Activated CD4-positive, alpha-beta memory T cell treated with anti-CD3 and anti-CD28 coated beads for 36 hours (primary cell): Measurements from ENCODE around the gene ARHGAP8. TPM values are rescaled to one million over a fixed set of nuclear protein-coding genes. Genes with fewer than 3 reads are reported as not detected.
A peak's percentile ranks its signal among the peaks of the same experiment; 100 is the strongest.

Experiments used
- CTCF ChIA-PET: fragments of 350-600 bp; sonication (Branson Sonifier 250); formaldehyde crosslinking; loops from one replicate; lab custom pipeline; 2021; ENCODE audit warnings: antibody characterized with exemption, inconsistent platforms; lab: Charles Lee
- POLR2A ChIA-PET: fragments of 350-600 bp; sonication (Branson Sonifier 250); formaldehyde crosslinking; loops from one replicate; lab custom pipeline; 2021; ENCODE audit warnings: antibody characterized with exemption; lab: Charles Lee
- DNase-seq: peaks from one replicate; pipeline ENCODE4 v3.0.0-alpha.2; 2020
- H3K27ac Mint-ChIP-seq: one replicate; pipeline ENCODE4 v1.8.0; 2021; ENCODE audit warnings: mixed read lengths
- H3K27me3 Mint-ChIP-seq: one replicate; pipeline ENCODE4 v1.8.0; 2021; ENCODE audit warnings: mixed read lengths
- H3K36me3 Mint-ChIP-seq: one replicate; pipeline ENCODE4 v1.8.0; 2021; ENCODE audit warnings: mixed read lengths
- H3K4me1 Mint-ChIP-seq: one replicate; pipeline ENCODE4 v1.8.0; 2021; ENCODE audit warnings: low read depth, mixed read lengths
- H3K4me3 Mint-ChIP-seq: one replicate; pipeline ENCODE4 v1.8.0; 2021; ENCODE audit warnings: mild to moderate bottlenecking, mixed read lengths
- H3K9me3 Mint-ChIP-seq: one replicate; pipeline ENCODE4 v1.8.0; 2021; ENCODE audit warnings: mixed read lengths
- intact Hi-C: fragments of 100-400 bp; cut with micrococcal nuclease; formaldehyde crosslinking; loops from one replicate; pipeline ENCODE4 v1.15.1; 2023
- total RNA-seq, 2 experiments: library from RNA; stranded (reverse); gene quantifications; one replicate each; pipeline ENCODE4 v1.2.3, GENCODE V29; 2021

ARHGAP8 gene
- total RNA-seq, 2 experiments from 2014 or later = 0.73 to 0.88 TPM

DNA sequence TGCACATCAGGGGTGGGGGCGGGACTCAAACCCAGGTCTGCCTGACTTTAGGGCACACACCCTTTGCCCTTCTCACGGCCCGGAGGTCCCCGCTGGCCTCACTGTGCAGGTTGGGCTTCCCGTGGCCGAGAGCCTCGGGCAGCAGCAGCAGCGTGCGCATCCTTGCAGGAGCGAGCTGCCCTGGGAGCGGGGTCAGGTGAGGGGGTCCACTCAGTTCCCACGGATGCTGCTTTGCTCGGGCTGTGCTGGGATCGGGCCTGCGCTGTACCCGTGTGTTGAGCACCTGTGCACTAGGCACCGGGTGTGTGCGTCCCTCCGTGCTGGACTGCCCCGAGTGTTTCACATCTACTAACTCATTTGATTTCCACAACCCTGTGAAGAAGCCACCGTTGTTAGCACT lies 25.2 kb upstream of the ARHGAP8 start:
- DNase-seq = no peak
- intact Hi-C loops = no loop called here
- H3K27me3 Mint-ChIP-seq = no peaks in the 10 kb centered on the region
- no peak overlapping the region for H3K4me3 Mint-ChIP-seq
- H3K4me1 Mint-ChIP-seq = no peaks in the 10 kb centered on the region
- ChIA-PET CTCF (no interaction called here), POLR2A (no interaction called here)
- H3K27ac Mint-ChIP-seq = no peak overlapping the region
- H3K9me3 Mint-ChIP-seq = no peaks in the 10 kb centered on the region
- H3K36me3 Mint-ChIP-seq = peaks cover 3% of the 10 kb centered on the region

DNA sequence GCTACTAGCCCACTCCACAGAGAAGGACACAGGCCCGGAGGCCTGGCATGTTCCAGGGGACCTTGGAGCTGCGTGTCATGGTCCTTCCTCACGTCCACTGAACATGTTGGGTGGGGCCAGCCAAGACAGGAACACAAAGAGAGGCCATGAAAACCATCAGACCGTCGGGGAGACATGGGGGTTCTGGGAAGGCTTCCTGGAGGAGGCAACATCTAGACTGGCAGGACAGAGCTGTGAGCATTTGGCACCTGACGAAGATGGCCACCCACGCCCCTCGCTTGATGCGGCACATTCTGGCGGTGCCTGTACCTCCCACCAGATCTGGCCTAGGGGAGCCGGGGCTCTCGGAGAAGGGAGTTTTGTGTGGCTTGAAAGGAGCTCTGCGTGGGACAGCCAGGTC lies 24.7 kb upstream of the ARHGAP8 start:
- CTCF ChIA-PET = no interaction called here
- DNase-seq = no peak
- Mint-ChIP-seq H3K27me3 (no peaks in the 10 kb centered on the region), H3K27ac (no peak overlapping the region), H3K36me3 (peaks cover 3% of the 10 kb centered on the region), H3K9me3 (peaks cover 2% of the 10 kb centered on the region), H3K4me3 (no peak overlapping the region), H3K4me1 (no peaks in the 10 kb centered on the region)
- intact Hi-C loops = no loop called here
- POLR2A ChIA-PET = no interaction called here

DNA sequence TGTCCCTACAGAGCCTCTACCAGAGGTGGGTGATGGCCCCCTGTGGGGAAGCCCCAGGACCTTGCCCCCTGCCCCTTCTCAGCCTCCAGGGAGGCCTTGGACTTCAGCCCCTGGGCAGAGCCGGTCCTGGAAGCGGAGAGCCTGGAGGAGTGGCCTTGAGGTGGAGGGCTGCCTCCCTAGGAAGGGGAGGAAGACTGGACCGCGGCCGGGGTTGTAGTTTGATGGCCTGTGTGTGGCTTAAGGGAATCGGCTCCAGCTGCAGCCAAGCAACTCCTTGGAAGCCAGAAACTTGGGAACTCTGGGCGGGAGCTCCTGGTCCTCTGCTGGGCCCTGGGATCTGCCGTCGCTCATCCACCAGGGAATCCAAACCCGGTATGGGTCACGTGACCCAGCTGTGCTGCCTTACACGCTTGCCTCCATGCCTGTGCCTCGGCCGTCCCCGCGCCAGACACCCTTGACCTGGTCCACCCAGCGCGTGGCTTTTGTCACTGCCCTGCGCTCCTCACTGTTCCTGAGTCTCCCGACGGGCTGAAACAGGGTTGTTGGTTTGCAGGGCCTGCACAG lies 23.5 kb upstream of the ARHGAP8 start:
- H3K27me3 Mint-ChIP-seq = no peaks in the 10 kb centered on the region
- H3K9me3 Mint-ChIP-seq = peaks cover 3% of the 10 kb centered on the region
- intact Hi-C loops = no loop called here
- no peak overlapping the region for H3K4me3 Mint-ChIP-seq
- no peak for DNase-seq
- no peak overlapping the region for H3K27ac Mint-ChIP-seq
- no peaks in the 10 kb centered on the region for H3K4me1 Mint-ChIP-seq
- POLR2A ChIA-PET = no interaction called here
- peaks cover 3% of the 10 kb centered on the region for H3K36me3 Mint-ChIP-seq
- CTCF ChIA-PET = interaction anchor here (1.2 kb wide), 1 partner anchor 10 kb away, joined by 3 read pairs; no protein-coding TSS in a partner anchor

DNA sequence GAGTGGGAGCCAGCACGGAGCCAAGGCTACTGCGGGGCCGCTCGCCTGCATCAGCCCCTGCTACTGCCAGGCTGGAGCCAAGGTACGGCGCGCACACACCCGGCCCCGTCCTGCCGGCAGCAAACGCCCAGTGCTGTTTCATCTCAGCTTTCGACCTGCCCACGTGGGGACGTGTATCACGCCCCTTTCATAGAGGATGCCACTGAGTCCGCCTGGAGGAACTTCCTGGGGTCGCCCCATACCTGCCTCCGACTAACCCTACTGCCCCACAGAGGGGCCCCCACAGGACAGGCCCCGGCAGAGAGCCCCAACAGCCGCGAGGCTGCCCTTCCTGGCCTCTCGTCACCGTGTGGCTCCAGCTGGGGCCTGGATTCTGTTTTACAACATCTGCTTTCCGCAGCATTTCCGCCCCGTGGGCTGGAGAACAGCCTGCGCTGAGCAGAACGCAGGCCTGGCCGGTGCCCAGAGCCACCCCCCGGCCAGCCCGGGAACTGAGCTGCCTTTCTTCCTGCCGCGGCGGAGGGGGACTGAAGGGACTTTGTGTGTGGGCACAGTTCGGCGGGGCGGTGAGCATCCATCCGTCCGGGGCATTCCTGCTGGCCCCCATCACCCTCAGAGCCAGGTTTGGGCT lies 22.9 kb upstream of the ARHGAP8 start:
- Mint-ChIP-seq H3K4me1 (no peaks in the 10 kb centered on the region), H3K27me3 (no peaks in the 10 kb centered on the region), H3K36me3 (peaks cover 3% of the 10 kb centered on the region), H3K9me3 (peaks cover 3% of the 10 kb centered on the region), H3K4me3 (no peak overlapping the region), H3K27ac (no peak overlapping the region)
- no peak for DNase-seq
- CTCF ChIA-PET = interaction anchor here (1.2 to 1.4 kb wide), 3 partner anchors 10 to 45 kb away, joined by 3 to 4 read pairs (median 4); no protein-coding TSS in a partner anchor
- intact Hi-C loops = no loop called here
- POLR2A ChIA-PET = no interaction called here

DNA sequence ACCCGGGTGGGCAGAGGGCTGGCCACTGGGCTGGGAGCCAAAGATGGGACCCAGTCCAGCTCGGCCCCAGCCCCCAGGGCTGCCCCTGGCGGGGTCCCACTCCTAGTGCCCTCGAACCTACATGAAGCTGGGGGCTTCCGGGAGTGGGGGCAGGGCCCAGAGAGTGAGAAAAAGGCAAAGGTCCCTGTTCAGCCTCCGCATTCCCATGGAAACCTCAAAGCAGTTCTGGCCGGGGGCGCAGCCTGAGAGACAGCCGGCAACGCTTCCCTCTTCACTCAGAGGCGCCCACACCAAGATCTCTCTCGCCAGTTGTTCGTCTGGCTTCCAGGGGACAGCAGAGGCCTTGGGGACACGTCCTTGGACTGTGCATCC lies 22.4 kb upstream of the ARHGAP8 start:
- POLR2A ChIA-PET = no interaction called here
- Mint-ChIP-seq H3K4me3 (no peak overlapping the region), H3K27me3 (no peaks in the 10 kb centered on the region), H3K36me3 (peaks cover 3% of the 10 kb centered on the region), H3K9me3 (peaks cover 3% of the 10 kb centered on the region), H3K4me1 (no peaks in the 10 kb centered on the region), H3K27ac (no peak overlapping the region)
- no peak for DNase-seq
- CTCF ChIA-PET = interaction anchor here (1.2 to 1.4 kb wide), 3 partner anchors 9 to 45 kb away, joined by 3 to 4 read pairs (median 4); no protein-coding TSS in a partner anchor
- intact Hi-C loops = no loop called here

DNA sequence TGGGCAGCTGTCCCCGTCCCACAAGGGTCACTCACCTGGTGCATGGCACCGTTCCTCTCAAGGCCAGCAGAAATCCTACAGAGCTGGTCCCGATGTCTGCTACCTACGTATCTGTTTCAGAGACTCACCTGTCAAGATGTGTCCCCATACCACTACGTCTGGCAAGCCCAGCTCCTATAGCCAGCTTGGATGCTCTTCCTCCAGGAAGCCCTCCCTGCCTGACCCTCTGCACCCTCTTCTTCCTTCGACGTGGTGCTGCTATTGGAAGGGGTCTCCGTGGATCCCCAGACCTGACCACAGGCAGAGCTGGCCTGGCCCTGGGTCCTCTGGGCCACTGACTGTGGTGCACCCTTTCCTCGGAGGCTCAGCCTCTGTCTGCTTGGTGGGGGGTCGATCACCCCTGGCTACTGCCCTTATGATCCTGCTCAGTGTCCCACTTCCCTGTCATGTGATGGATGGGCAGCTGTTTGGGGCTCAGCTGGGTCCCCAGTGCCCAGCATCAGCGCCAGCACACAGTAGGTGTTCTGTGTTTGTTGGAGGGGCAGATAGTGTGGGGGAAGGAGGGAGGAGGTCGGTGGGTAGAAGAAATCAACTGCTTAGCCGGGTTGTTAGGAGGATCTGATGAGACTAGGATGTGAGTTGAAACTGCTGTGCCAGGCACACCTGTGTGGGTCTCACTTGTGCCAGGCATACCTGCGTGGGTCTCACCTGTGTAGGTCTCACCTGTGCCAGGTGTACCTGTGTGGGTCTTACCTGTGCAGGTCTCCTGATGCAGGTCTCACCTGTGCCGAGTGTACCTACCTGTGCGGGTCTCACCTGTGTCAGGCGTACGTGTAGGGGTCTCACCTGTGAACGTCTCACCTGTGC lies 21.7 kb upstream of the ARHGAP8 start:
- Mint-ChIP-seq H3K36me3 (peaks cover 3% of the 10 kb centered on the region), H3K9me3 (peaks cover 3% of the 10 kb centered on the region), H3K4me1 (no peaks in the 10 kb centered on the region), H3K4me3 (no peak overlapping the region), H3K27ac (peak overlapping the region; percentile 49), H3K27me3 (no peaks in the 10 kb centered on the region)
- no peak for DNase-seq
- intact Hi-C loops = no loop called here
- ChIA-PET POLR2A (no interaction called here), CTCF (interaction anchor here (1.3 to 1.4 kb wide), 2 partner anchors 33 to 46 kb away, joined by 4 read pairs; no protein-coding TSS in a partner anchor)

DNA sequence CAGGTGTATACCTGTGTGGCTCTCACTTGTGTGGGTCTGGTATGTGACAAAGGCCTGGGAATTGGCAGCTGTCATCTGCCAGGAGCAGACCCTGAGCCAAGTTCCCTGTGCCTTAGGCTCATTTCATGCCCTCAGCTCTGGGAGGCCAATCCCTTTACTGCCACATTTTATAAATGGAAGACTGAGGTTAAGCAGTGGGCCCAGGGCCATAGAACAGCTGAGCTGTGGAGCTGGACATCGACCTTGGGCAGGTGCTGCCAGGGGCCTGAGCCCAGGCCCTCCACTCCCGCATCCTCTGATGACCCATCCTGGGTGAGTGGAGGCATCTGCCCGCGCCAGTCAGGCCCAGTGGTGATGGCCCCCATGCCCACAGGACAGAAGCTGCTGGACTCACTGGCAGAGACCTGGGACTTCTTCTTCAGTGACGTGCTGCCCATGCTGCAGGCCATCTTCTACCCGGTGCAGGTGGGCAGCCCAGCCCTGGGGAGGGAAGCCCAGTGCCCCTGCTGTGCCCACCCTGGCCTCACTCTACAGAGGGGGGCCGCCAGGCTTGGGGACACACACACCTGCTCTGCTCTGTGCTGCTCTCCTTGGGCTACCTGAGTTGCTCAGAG lies 20.9 kb upstream of the ARHGAP8 start:
- no peak overlapping the region for H3K4me3 Mint-ChIP-seq
- ChIA-PET POLR2A (no interaction called here), CTCF (interaction anchor here (5.6 kb wide), 1 partner anchor 34 kb away, joined by 53 read pairs; no protein-coding TSS in a partner anchor)

DNA sequence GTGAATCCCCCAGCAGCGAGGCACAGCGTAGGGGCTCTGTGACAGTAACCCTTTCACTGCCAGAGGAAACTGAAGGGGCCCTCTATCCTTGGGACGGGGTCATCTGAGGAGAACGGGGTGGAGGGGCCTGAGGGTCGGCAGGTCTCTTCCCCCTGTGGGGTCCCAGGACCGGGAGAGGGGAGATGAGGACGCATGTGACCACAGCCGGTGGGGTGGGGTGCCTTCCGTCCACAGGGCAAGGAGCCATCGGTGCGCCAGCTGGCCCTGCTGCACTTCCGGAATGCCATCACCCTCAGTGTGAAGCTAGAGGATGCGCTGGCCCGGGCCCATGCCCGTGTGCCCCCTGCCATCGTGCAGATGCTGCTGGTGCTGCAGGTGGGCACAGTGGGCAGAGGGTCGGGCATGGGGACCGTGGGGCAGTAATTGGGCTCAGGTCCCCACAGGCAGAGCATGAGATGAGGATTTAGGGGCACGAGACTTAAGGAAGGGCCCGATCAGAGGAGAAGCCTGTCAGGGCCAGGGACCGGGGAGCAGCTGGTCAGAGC lies 20.3 kb upstream of the ARHGAP8 start:
- Mint-ChIP-seq H3K27me3 (no peaks in the 10 kb centered on the region), H3K27ac (no peak overlapping the region), H3K4me3 (no peak overlapping the region), H3K9me3 (peaks cover 3% of the 10 kb centered on the region), H3K4me1 (no peaks in the 10 kb centered on the region), H3K36me3 (peaks cover 3% of the 10 kb centered on the region)
- intact Hi-C loops = no loop called here
- ChIA-PET CTCF (interaction anchor here (0.6 to 5.6 kb wide), 2 partner anchors 35 to 50 kb away, joined by 3 to 53 read pairs; no protein-coding TSS in a partner anchor), POLR2A (no interaction called here)
- no peak for DNase-seq

More for the DNA sequence above, 20.9 kb upstream of the ARHGAP8 start:
- intact Hi-C loops = no loop called here
- DNase-seq = no peak
- Mint-ChIP-seq H3K4me1 (no peaks in the 10 kb centered on the region), H3K27ac (no peak overlapping the region), H3K36me3 (peaks cover 3% of the 10 kb centered on the region), H3K27me3 (no peaks in the 10 kb centered on the region), H3K9me3 (peaks cover 3% of the 10 kb centered on the region)

DNA sequence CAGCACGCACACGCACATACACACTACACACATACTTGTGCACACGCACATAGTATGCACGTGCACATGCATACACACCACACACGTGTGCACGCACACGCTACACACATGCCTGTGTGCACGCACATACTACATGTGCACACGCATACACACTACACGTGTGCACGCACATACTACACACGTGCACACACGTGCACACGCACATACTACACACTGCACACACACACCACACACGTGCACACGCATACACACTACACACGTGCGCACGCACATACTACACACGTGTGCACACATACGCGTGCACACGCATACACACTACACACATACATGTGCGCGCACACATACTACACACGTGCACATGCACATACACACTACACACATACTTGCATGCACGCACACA lies 19.7 kb upstream of the ARHGAP8 start:
- no peak overlapping the region for H3K4me3 Mint-ChIP-seq
- CTCF ChIA-PET = interaction anchor here (0.6 to 5.6 kb wide), 2 partner anchors 35 to 51 kb away, joined by 3 to 53 read pairs; no protein-coding TSS in a partner anchor
- H3K9me3 Mint-ChIP-seq = peaks cover 3% of the 10 kb centered on the region
- H3K27me3 Mint-ChIP-seq = no peaks in the 10 kb centered on the region
- no peaks in the 10 kb centered on the region for H3K36me3 Mint-ChIP-seq
- POLR2A ChIA-PET = no interaction called here
- no peak for DNase-seq
- no peaks in the 10 kb centered on the region for H3K4me1 Mint-ChIP-seq
- intact Hi-C loops = no loop called here
- H3K27ac Mint-ChIP-seq = no peak overlapping the region

DNA sequence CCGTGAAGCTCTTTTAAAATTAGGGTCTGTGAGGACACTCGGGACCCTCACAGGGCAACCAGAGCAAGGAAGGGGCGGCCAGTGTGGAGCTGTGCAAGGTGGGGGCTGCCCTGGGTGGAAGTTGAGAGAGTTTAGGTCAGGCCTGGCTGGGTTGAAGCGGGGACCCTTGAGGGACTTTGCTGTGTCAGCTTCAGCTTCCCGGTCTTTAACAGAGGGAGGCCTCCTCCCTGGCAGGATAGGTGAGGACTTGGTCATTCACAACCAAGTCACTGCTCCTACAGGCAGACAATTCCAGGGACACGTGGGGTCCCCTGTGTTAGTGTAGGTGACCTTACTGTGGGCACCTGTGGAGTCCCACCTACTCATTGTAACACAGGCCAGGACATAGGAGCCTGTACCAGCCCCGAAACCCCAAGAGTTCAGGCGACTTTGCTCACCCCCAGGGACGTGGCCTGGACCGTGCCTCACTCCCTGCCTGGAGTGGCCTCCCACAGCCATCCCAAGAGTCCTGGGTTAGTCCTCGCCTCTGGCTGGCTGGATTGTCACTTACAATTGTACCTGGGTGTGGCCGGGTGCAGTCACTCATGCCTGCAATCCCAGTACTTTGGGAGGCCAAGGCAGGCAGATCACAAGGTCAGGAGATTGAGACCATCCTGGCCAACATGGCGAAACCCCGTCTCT lies 18.8 kb upstream of the ARHGAP8 start:
- Mint-ChIP-seq H3K4me1 (no peaks in the 10 kb centered on the region), H3K36me3 (no peaks in the 10 kb centered on the region)

DNA sequence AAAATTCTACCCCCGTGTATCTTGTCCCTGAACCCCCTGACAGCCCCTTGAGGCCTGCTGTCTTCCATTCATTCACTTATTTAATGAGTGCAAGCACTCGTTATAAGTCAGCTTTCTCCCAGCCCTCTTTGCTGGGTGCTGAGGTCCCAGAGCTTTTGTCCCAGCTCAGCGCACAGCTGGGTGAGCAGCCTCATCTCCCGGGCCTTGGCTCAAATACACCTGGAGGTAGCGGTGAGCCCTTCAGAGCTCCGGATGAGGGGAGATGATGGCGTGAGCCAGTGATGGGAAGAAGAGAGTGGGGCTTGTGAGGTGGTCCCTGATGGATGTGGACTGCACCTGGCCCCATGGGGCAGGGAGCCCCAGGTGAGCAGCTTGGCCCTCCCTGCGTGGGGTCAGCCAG lies 18.1 kb upstream of the ARHGAP8 start:
- H3K36me3 Mint-ChIP-seq = no peaks in the 10 kb centered on the region
- intact Hi-C loops = no loop called here
- ChIA-PET CTCF (interaction anchor here (1.8 to 5.6 kb wide), 4 partner anchors 18 to 49 kb away, joined by 5 to 53 read pairs (median 12); no protein-coding TSS in a partner anchor), POLR2A (no interaction called here)
- peaks cover 3% of the 10 kb centered on the region for H3K9me3 Mint-ChIP-seq
- no peak overlapping the region for H3K4me3 Mint-ChIP-seq
- H3K27me3 Mint-ChIP-seq = no peaks in the 10 kb centered on the region
- H3K4me1 Mint-ChIP-seq = no peaks in the 10 kb centered on the region
- no peak for DNase-seq
- no peak overlapping the region for H3K27ac Mint-ChIP-seq

More for the DNA sequence above, 18.8 kb upstream of the ARHGAP8 start:
- ChIA-PET POLR2A (no interaction called here), CTCF (interaction anchor here (1.8 to 5.6 kb wide), 4 partner anchors 17 to 49 kb away, joined by 5 to 53 read pairs (median 12); no protein-coding TSS in a partner anchor)
- Mint-ChIP-seq H3K9me3 (peaks cover 3% of the 10 kb centered on the region), H3K27ac (no peak overlapping the region), H3K27me3 (no peaks in the 10 kb centered on the region), H3K4me3 (no peak overlapping the region)
- intact Hi-C loops = no loop called here
- DNase-seq = no peak
